ENCODE data around the gene TM4SF1.
"Not testable (repeated sequence)": the region's sequence is repeated elsewhere in the genome, so short reads cannot be mapped to it uniquely, and the experiment has no call there.

The TM4SF1 gene

DNA sequence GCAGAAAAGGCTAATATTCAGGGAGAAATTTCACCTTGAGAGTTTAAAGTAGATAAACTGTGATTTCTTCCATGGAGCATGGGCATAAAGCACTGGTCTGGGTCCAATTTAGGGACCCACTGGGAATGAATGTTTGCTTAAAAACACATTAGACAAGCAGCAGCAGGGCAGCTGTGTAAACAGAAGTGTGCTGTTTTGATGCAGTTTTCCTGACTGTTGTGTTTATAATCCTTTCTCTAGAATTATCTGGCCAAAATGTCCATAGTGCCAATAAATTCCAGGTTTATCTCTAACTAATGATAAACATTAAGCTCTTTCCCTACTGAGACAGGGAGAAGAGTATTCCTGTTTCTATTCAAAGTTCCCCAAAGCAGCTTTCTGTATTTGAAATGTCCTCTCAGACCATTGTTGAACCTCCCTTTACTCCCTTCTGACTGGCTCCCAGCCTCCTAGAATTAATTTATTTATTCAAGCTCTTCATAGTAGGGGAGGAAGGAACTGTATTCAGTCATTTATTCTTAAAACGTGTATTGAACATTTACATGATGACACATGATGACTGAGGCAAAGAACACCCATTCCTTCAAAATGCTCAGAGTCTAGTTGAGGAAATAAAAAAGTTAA is 37.0 kb downstream of the TM4SF1 start:
- peak; percentile 33 for DNase-seq

- peak; percentile 99 for DNase-seq
These were observed 37.5 kb downstream of the TM4SF1 start for GRCh38 chr3:149339931-149340309.

DNA sequence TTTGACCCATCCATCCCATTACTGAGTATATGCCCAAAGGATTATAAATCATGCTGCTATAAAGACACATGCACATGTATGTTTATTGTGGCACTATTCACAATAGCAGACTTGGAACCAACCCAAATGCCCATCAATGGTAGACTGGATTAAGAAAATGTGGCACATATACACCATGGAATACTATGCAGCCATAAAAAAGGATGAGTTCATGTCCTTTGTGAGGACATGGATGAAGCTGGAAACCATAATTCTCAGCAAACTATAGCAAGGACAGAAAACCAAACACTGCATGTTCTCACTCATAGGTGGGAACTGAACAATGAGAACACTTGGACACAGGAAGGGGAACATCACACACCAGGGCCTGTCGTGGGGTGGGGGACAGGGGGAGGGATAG is 40.0 kb downstream of the TM4SF1 start:
- not testable (repeated sequence) for DNase-seq

GRCh38 chr3:149336925-149337324 is 40.5 kb downstream of the TM4SF1 start:
- no peak for DNase-seq

DNA sequence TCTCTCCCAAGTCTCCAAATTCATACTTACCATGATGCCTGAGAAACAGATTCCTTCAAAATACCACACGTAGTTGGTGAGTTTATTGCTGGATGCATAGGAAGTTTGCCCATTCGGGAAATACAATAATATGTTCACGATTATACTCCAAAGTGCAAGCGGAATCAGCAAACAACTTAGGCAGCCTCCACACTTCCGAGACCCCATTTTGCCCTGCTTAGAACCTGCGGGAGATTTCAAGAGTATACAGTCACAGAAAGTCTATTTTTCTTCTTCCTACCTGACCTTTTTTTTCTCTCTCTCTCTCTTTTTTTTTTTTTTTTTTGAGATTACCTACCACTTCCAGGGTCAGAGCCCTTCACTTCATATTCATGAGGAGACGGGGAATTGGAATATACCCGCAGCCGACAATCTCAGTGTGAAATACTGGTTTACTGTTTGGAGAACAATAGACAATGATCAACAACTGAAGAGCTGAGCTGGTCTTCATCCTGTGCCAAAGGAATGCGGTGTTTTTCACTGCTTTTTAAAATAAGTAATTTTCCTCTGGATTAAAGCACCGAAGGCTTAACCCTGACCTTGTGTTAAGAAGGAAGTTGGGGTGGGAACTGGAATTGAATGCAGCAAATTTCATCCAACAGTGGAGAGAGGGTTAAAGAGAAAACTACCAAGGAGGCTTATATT is 44.1 kb downstream of the TM4SF1 start, which contains the start of gene TM4SF18:
TSS of gene TM4SF18 (minus strand) at position 461 of the 684 bp plus-strand sequence. CDS start at position 207, 254 bp downstream.
- DNase-seq = no peak

DNA sequence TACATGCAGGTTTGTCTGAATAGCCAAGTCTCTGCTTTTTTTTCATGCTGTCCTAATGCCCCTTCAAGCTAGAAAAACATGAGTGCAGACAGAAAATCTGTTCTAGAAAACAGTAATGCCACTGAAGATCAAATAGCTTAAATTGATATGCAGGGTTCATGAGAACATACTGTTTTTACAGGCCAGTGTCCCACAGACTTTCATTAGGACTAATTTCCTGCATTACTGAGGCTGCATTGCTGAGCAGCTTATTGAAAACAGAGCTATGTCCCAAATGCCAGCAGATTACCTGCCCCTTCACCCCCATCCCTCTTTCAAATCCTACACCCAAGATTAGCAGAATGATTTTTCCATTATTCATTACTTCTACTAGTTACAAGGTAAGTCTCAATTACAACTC is 44.7 kb downstream of the TM4SF1 start:
- peak; percentile 19 for DNase-seq

DNA sequence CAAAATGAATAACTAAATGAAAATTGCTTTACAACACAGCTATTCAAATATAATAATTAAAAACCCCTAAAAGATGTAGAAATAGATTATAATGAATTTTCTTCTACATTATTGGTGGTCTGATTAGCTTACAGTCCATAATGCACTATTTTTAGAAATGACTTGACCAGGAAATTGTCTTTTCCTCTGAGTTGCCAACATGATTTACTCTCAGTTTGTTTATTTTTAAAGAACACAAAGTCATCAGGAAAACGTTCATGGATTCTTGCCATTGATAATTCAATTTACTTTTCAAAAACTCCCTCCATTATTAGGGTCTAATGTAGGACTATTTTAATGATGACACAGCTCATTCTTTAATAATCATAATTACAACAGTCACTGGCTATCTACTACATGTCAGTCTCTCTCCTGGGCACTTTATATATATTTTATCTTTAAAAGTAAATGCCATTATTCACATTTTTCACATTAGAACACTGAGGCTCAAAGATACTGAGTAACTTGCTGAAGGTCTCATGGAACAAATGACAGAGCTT is 45.2 kb downstream of the TM4SF1 start:
- DNase-seq = no peak

GRCh38 chr3:149331396-149331795 is 46.1 kb downstream of the TM4SF1 start:
- no peak for DNase-seq

DNA sequence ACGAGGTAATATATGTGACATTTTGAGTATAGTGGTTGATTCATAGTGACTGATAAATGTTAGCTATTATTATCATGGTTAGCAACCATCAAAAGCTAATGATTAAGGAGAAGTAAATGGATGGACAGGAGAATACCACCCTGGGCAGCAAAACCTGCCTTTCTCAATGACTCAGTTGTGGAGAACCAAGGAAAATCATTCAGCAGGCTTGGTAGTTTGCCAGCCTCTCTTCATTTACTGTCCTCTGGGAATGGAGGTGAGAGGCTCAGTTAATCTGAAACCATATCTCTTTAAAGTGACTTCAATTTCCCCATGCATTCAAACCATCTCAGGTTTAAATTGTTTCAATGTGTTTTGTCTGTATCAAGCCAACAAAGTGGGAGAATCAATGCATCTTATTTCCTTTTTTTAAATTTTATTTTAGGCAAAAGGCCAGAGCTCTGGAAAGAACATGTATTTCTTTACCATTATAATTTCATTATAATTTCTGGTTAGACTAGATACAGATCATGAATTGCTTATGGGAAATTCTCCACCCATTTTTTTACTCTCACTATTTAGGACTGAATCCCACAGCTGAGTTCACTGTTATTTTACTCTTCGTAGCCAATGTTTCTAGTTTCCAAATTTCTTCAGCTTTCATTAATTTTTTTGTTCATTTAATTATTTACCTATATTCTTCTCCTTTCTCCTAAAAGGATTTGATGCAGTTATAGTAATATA is 46.7 kb downstream of the TM4SF1 start:
- peak; percentile 51 for DNase-seq

- no peak for DNase-seq
These were observed 50.3 kb downstream of the TM4SF1 start for GRCh38 chr3:149327156-149327555.

- no peak for DNase-seq
These were observed 51.9 kb downstream of the TM4SF1 start for GRCh38 chr3:149325581-149325980.

- no peak for DNase-seq
These were observed 53.1 kb downstream of the TM4SF1 start for GRCh38 chr3:149324332-149324731.

GRCh38 chr3:149321640-149322039 is 55.8 kb downstream of the TM4SF1 start:
- no peak for DNase-seq

DNA sequence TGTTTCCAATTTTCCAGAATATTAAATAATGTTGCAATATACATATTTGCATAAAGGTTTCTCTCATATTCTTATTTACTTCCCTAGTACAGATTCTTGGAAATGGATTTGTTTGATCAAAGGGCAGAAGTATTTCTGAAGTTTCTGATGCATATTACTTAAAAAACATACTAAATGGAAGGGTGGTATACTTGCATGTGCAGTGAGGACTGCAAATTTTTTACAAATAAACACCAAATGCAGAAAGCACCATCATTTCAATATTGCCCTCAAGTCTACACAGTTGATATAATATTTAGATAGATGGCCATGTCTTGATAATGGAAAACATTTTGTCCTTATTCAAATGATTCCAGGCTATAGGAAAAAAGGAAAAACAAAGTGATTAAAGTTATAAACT is 56.3 kb downstream of the TM4SF1 start:
- DNase-seq = no peak

DNA sequence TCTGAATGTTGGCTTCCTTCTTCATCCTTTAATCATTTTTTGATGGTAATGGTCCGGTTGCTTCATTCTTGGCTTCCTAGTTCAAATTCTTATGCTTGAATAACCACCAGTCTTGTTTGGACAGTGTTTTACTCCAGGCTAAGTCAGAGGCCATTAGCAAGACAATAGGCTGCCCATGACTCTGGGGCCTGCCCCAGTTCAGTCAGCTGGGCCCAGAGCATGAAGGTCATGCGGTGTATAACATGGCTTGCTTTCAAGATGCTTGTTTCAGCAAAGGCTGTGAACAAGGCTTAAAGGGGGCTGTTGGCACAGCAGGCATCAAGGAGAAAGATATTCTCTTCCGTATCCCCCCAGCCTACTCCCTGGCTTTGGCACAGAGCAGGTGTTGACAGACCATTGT is 57.7 kb downstream of the TM4SF1 start:
- no peak for DNase-seq

Data from fibroblast of upper back skin (primary cell).